LNCAP (cell line): ENCODE measurements around the gene EFCC1.

Source experiments
- TF ChIP-seq, protein P1 (sequence below): fragments of 450-650 bp; IDR thresholded peaks from 2 replicates; pipeline ENCODE4 v1.5.1; 2017; ENCODE audit warnings: mild to moderate bottlenecking

EFCC1 gene

DNA sequence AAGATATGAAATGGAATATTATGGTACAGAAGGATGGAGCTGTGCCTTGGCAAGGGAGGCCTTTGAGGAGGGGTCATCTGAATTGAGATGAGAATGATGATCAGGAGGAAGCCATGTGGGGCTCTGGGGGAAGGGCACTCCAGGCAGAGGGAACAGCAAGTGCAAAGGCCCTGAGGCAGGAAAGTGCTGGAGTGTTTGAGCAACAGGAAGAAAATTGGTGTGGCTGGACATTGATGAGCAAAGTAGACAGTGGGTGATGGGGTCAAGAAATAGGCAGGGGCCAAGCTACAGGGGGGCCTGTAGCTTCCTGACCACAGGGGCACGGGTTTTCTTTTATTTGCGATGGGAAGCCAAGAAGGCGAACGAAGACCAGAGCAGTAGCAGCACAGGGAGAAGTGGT is 56.1 kb downstream of the EFCC1 start:
- TF ChIP-seq, protein P1, sequence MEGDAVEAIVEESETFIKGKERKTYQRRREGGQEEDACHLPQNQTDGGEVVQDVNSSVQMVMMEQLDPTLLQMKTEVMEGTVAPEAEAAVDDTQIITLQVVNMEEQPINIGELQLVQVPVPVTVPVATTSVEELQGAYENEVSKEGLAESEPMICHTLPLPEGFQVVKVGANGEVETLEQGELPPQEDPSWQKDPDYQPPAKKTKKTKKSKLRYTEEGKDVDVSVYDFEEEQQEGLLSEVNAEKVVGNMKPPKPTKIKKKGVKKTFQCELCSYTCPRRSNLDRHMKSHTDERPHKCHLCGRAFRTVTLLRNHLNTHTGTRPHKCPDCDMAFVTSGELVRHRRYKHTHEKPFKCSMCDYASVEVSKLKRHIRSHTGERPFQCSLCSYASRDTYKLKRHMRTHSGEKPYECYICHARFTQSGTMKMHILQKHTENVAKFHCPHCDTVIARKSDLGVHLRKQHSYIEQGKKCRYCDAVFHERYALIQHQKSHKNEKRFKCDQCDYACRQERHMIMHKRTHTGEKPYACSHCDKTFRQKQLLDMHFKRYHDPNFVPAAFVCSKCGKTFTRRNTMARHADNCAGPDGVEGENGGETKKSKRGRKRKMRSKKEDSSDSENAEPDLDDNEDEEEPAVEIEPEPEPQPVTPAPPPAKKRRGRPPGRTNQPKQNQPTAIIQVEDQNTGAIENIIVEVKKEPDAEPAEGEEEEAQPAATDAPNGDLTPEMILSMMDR: no peak

DNA sequence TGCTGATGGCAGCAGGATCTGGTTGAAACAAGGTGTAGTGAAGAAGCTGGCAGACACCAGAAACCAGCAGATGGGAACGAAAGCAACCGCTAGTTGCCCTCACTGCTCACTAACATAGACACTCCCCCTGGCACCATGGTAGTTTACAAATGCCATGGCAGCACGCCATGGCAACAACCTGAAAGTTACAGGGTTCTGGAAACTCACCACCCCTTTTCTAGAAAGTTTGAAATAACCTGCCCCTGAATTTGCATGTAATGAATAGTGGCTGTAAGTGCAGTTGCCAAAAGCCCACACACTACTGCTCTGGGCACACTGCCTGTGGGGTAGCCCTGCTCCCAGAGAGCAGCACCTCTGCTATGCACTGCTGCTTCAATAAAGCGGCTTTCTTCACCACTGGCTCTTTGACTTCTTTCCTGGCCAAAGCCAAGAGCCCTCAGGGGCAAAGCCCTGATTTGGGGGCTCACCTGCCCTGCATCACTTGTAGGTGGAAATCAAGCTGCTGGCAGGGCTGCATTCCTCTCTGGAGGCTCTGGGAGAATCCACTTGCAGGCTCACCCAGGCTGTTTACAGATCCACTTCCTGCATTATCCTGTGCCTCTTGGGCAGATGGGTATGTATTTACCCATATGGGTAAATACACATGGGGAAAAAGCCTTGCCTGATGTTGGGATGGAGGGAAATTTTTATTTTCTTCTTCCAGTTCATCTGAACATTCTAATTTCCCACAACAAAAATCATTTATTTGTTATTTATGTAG is 57.5 kb downstream of the EFCC1 start:
- TF ChIP-seq, protein P1: peak; percentile 25; the same call in 1 of the 2 replicates

DNA sequence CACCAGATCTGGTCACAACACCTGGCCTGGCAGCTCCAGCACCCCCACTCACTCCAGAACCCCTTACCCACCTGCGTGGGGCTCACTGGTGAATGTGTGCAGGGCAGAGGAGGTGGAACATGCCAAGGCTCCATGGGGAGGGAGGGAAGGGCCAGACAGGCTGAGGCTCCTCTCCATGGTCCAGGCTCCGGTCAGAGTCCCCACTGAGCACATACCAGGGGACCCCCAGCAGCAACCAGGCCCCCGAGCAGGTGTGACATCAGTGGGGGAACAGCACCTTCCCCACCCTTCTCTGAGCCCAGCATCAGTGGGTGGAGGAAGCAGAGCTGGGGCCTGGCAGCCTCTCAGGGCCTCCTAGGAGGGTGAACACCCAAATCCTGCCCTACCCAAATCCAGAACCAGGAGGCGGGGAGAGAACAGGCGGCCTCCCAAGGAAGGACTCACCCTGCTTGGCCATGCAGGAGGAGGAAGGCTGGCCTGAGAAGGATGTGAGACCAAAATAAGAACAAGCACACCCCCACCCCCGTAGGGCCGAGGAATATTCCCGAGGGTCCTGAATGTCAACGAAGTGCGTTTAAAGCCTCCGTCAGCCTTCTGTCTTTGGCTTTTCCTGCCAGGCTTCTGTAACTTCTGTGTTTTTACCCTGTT is 58.3 kb downstream of the EFCC1 start:
- TF ChIP-seq, protein P1: no peak

DNA sequence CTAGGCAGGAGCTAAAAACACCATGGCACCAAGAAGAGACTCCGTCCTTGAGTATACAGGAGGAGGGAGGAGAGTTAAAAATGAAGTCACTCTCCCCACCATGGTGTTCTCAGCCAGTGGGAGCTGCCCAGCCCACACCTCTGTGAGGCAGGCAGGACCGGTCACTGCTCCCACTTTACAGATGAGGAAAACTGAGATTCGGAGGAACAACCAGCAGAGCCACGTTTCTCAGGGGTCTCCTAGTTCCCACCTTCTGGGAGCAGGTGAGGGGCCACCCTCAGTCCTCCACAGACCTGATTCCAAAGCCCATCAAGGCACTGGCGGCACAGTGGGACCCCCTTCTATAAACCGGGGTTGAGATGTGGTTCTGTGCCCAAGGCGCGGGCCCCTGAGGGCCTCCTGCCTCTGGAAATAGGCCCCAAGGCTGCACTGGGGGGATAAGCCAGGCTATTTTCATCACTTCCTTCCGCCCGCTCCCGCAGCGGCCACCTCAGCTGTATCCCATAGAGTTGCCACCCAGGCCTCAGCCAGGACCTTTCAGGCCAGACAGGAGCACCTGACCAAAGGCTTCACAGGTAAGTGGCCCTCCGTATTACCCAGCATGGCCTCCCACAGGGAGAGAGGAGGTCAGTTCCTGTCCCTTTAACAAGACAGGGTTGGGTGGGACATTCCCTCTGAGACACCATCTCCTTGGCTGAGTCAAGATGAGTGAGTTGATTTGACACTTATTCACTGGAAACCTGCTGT is 59.3 kb downstream of the EFCC1 start, which contains the start of gene GP9:
Gene GP9 (plus strand): TSS at position 504 of the 747 bp plus-strand sequence. CDS start 961 bp downstream, outside the sequence.
- TF ChIP-seq, protein P1: no peak

DNA sequence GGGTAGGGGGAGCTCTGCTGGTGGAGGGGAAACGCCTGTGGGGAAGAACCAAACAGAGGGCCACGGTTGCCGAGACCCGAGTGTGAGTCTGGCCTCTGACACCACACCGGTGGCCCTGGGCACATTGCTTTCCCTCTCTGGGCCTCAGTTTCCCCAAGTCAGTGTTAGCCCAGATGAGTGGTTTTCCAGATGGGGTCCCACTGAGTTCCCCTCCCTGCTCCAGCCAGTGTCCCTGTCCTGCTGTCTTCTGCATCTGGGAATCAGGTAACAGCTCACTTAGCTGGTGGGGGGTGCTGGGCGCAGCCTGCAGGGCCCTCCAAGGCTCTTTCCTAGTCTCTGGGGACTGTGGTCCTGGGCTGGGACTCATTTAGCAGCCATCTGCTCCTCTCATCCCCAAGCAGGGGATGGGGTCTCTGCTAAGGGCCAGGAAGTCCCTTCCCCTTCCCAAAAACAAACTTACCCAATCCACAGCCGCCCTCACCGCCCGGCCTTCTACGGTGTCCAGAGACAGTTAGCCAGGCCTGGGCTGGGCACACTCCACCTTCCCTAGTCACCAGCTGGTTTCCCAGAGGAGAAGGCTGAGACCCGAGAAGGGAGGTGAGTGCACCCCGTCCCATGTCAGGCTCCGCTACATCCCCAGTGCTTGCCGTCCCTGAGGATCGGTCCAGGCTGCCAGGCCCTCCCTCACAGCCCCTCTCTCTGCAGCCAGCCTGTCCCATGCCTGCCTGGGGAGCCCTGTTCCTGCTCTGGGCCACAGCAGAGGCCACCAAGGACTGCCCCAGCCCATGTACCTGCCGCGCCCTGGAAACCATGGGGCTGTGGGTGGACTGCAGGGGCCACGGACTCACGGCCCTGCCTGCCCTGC is 60.2 kb downstream of the EFCC1 start:
- TF ChIP-seq, protein P1: no peak

DNA sequence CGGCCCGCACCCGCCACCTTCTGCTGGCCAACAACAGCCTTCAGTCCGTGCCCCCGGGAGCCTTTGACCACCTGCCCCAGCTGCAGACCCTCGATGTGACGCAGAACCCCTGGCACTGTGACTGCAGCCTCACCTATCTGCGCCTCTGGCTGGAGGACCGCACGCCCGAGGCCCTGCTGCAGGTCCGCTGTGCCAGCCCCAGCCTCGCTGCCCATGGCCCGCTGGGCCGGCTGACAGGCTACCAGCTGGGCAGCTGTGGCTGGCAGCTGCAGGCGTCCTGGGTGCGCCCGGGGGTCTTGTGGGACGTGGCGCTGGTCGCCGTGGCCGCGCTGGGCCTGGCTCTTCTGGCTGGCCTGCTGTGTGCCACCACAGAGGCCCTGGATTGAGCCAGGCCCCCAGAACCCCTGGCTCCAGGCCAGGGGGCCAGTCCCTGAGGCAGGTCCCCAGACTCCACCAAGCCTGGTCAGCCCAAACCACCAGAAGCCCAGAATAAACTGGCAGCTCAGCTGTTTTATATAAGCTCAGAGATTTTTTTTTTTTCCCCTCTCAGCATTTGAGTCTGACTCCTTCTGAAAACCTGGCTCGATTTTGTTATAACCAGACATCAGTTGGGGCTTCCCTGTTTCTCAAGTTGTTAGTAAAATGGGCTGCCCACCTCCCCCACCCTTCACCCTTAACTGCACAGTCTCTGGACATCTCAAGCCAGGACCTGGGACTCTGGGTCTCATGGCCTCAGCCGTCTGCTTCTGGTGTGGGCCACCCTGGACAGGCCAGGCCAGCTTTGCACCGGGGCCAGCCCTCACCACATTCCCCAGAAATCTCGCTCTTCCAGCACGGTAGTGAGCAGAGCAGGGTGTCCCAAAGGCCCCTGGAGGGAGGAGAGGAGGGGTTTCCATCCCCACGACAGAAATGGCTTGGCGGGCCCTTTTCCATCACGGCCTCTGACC is 61.1 kb downstream of the EFCC1 start:
- TF ChIP-seq, protein P1: no peak
